IMR-90 (cell line): ENCODE results near the gene PAQR5.

Experiments
- BHLHE40 ChIP-seq: fragments of 150-350 bp; IDR thresholded peaks from 2 replicates; pipeline ENCODE4 v1.6.1; 2016; ENCODE audit warnings: mild to moderate bottlenecking, low read depth, low read length
- CTCF ChIP-seq: conservative IDR thresholded peaks from 2 replicates; pipeline ENCODE4 v1.5.1; 2012; ENCODE audit warnings: mild to moderate bottlenecking, low read depth, low read length, improper control_type of control experiment
- ELK1 ChIP-seq: fragments of 150-350 bp; IDR thresholded peaks from 2 replicates; pipeline ENCODE4 v1.6.1; 2016; ENCODE audit warnings: low read depth, mild to moderate bottlenecking, low read length, moderate library complexity, borderline replicate concordance
- MXI1 ChIP-seq: IDR thresholded peaks from 2 replicates; pipeline ENCODE4 v1.6.1; 2012; ENCODE audit warnings: low read depth, mild to moderate bottlenecking, low read length, moderate library complexity, borderline replicate concordance
- POLR2A ChIP-seq: IDR thresholded peaks from 2 replicates; pipeline ENCODE4 v1.6.1; 2012; ENCODE audit warnings: mild to moderate bottlenecking, low read depth, low read length
- RAD21 ChIP-seq: IDR thresholded peaks from 2 replicates; pipeline ENCODE4 v1.6.1; 2012; ENCODE audit warnings: low read length, improper control_type of control experiment
- SMC3 ChIP-seq: fragments of 150-350 bp; IDR thresholded peaks from 2 replicates; pipeline ENCODE4 v1.6.1; 2016; ENCODE audit warnings: low read depth, mild to moderate bottlenecking, antibody characterized with exemption, low read length, moderate library complexity
- USF2 ChIP-seq: fragments of 150-350 bp; IDR thresholded peaks from 2 replicates; pipeline ENCODE4 v1.6.1; 2017; ENCODE audit warnings: mild to moderate bottlenecking, antibody characterized with exemption, low read length, low read depth

- TF ChIP-seq CTCF, result no peak
- TF ChIP-seq USF2, result no peak
- TF ChIP-seq MXI1, result no peak
- no peak for TF ChIP-seq RAD21
- no peak for TF ChIP-seq POLR2A
- no peak for TF ChIP-seq SMC3
- TF ChIP-seq ELK1, result no peak
- no peak for TF ChIP-seq BHLHE40
Measured at GRCh38 chr15:69308949-69309348, 10.2 kb downstream of the PAQR5 start.
